ENCODE results near the gene KLRF1.

KLRF1 gene

GRCh38 chr12:9827209-9827888, at the start of gene KLRF1:
KLRF1 (plus strand) TSS chr12:9827481; CDS start chr12:9827545, 64 bp downstream.
- TF ChIP-seq EZH2 (IDR thresholded peaks at IDR 0.05) (no peak), FOXP2 (optimal IDR thresholded peaks at IDR 0.05; ENCODE audit: control extremely low read depth, extremely low read length, insufficient read depth) (no peak), POLR2AphosphoS5 (IDR thresholded peaks at IDR 0.05; ENCODE audit: borderline replicate concordance, low read depth, low read length) (no peak)
- Histone ChIP-seq H3K27ac (no peak within 1 kb of the TSS), H3K9ac (ENCODE audit: insufficient read length) (no peak within 1 kb of the TSS), H3K4me3 (no peak within 1 kb of the TSS), H3K36me3 (ENCODE audit: insufficient read depth, low read length) (no peaks in the 10 kb centered on the region), H3K9me3 (ENCODE audit: low read depth, low read length) (no peaks in the 10 kb centered on the region)
- DNase-seq (ENCODE audit: low read depth, low spot score) = no peak

- no peak overlapping the region for H3K4me3 ChIP-seq
- no peaks in the 10 kb centered on the region for H3K9me3 ChIP-seq (ENCODE audit: low read depth, low read length)
Measured at GRCh38 chr12:9779209-9779608, 48.1 kb upstream of the KLRF1 start.

GRCh38 chr12:9781360-9781759, 45.9 kb upstream of the KLRF1 start:
- no peak overlapping the region for H3K9ac ChIP-seq (ENCODE audit: insufficient read length)
- no peak overlapping the region for H3K4me3 ChIP-seq
- no peak for DNase-seq (ENCODE audit: low read depth, low spot score)
- no peaks in the 10 kb centered on the region for H3K9me3 ChIP-seq (ENCODE audit: low read depth, low read length)
- no peak overlapping the region for H3K27ac ChIP-seq
- TF ChIP-seq EZH2 (IDR thresholded peaks at IDR 0.05) (no peak), FOXP2 (optimal IDR thresholded peaks at IDR 0.05; ENCODE audit: control extremely low read depth, extremely low read length, insufficient read depth) (no peak), POLR2AphosphoS5 (IDR thresholded peaks at IDR 0.05; ENCODE audit: borderline replicate concordance, low read depth, low read length) (no peak)
- H3K36me3 ChIP-seq (ENCODE audit: insufficient read depth, low read length) = no peaks in the 10 kb centered on the region

More at GRCh38 chr12:9779209-9779608, 48.1 kb upstream of the KLRF1 start:
- no peak overlapping the region for H3K27ac ChIP-seq
- no peaks in the 10 kb centered on the region for H3K36me3 ChIP-seq (ENCODE audit: insufficient read depth, low read length)
- TF ChIP-seq EZH2 (IDR thresholded peaks at IDR 0.05) (no peak), POLR2AphosphoS5 (IDR thresholded peaks at IDR 0.05; ENCODE audit: borderline replicate concordance, low read depth, low read length) (no peak), FOXP2 (optimal IDR thresholded peaks at IDR 0.05; ENCODE audit: control extremely low read depth, extremely low read length, insufficient read depth) (no peak)
- DNase-seq (ENCODE audit: low read depth, low spot score) = no peak
- no peak overlapping the region for H3K9ac ChIP-seq (ENCODE audit: insufficient read length)

GRCh38 chr12:9782547-9783382, 44.5 kb upstream of the KLRF1 start:
- Histone ChIP-seq H3K36me3 (ENCODE audit: insufficient read depth, low read length) (no peaks in the 10 kb centered on the region), H3K4me3 (no peak overlapping the region), H3K9me3 (ENCODE audit: low read depth, low read length) (no peaks in the 10 kb centered on the region), H3K9ac (ENCODE audit: insufficient read length) (no peak overlapping the region), H3K27ac (no peak overlapping the region)
- DNase-seq (ENCODE audit: low read depth, low spot score) = no peak
- TF ChIP-seq POLR2AphosphoS5 (IDR thresholded peaks at IDR 0.05; ENCODE audit: borderline replicate concordance, low read depth, low read length) (no peak), EZH2 (IDR thresholded peaks at IDR 0.05) (no peak)

- no peak overlapping the region for H3K9ac ChIP-seq (ENCODE audit: insufficient read length)
- no peak for TF ChIP-seq FOXP2 (optimal IDR thresholded peaks at IDR 0.05; ENCODE audit: control extremely low read depth, extremely low read length, insufficient read depth)
- no peak for TF ChIP-seq EZH2 (IDR thresholded peaks at IDR 0.05)
- TF ChIP-seq POLR2AphosphoS5 (IDR thresholded peaks at IDR 0.05; ENCODE audit: borderline replicate concordance, low read depth, low read length) = no peak
- H3K36me3 ChIP-seq (ENCODE audit: insufficient read depth, low read length) = no peaks in the 10 kb centered on the region
- H3K9me3 ChIP-seq (ENCODE audit: low read depth, low read length) = no peaks in the 10 kb centered on the region
- no peak overlapping the region for H3K27ac ChIP-seq
- DNase-seq (ENCODE audit: low read depth, low spot score) = no peak
- H3K4me3 ChIP-seq = no peak overlapping the region
Measured at GRCh38 chr12:9784326-9784725, 43.0 kb upstream of the KLRF1 start.

GRCh38 chr12:9784816-9785215, 42.5 kb upstream of the KLRF1 start:
- Histone ChIP-seq H3K9ac (ENCODE audit: insufficient read length) (no peak overlapping the region), H3K9me3 (ENCODE audit: low read depth, low read length) (peaks cover 2% of the 10 kb centered on the region; the same call in 1 of the 2 replicates), H3K4me3 (0 out of 2 replicates have a peak overlapping the region, but pooled peaks have one; percentile 4), H3K36me3 (ENCODE audit: insufficient read depth, low read length) (no peaks in the 10 kb centered on the region), H3K27ac (no peak overlapping the region)
- no peak for DNase-seq (ENCODE audit: low read depth, low spot score)
- TF ChIP-seq FOXP2 (optimal IDR thresholded peaks at IDR 0.05; ENCODE audit: control extremely low read depth, extremely low read length, insufficient read depth) = no peak
- no peak for TF ChIP-seq POLR2AphosphoS5 (IDR thresholded peaks at IDR 0.05; ENCODE audit: borderline replicate concordance, low read depth, low read length)

GRCh38 chr12:9786726-9787717, 40.3 kb upstream of the KLRF1 start:
- TF ChIP-seq EZH2 (IDR thresholded peaks at IDR 0.05) = no peak
- TF ChIP-seq POLR2AphosphoS5 (IDR thresholded peaks at IDR 0.05; ENCODE audit: borderline replicate concordance, low read depth, low read length) = no peak
- no peak for DNase-seq (ENCODE audit: low read depth, low spot score)
- Histone ChIP-seq H3K4me3 (peak overlapping the region; percentile 17), H3K36me3 (ENCODE audit: insufficient read depth, low read length) (no peaks in the 10 kb centered on the region), H3K9me3 (ENCODE audit: low read depth, low read length) (peaks cover 3% of the 10 kb centered on the region; the same call in 1 of the 2 replicates), H3K9ac (ENCODE audit: insufficient read length) (no peak overlapping the region), H3K27ac (peak overlapping the region; percentile 65)
